Globus pallidus (tissue), 1 donor: ENCODE data around the gene JMJD1C.
A peak's percentile ranks its signal among the peaks of the same experiment; 100 is the strongest.
"Not testable (repeated sequence)": the region's sequence is repeated elsewhere in the genome, so short reads cannot be mapped to it uniquely, and the experiment has no call there.

Experiments used
- DNase-seq: peaks from one replicate; pipeline ENCODE4 v3.0.0-alpha.2; 2015; ENCODE audit warnings: low spot score

The JMJD1C gene, protein sequence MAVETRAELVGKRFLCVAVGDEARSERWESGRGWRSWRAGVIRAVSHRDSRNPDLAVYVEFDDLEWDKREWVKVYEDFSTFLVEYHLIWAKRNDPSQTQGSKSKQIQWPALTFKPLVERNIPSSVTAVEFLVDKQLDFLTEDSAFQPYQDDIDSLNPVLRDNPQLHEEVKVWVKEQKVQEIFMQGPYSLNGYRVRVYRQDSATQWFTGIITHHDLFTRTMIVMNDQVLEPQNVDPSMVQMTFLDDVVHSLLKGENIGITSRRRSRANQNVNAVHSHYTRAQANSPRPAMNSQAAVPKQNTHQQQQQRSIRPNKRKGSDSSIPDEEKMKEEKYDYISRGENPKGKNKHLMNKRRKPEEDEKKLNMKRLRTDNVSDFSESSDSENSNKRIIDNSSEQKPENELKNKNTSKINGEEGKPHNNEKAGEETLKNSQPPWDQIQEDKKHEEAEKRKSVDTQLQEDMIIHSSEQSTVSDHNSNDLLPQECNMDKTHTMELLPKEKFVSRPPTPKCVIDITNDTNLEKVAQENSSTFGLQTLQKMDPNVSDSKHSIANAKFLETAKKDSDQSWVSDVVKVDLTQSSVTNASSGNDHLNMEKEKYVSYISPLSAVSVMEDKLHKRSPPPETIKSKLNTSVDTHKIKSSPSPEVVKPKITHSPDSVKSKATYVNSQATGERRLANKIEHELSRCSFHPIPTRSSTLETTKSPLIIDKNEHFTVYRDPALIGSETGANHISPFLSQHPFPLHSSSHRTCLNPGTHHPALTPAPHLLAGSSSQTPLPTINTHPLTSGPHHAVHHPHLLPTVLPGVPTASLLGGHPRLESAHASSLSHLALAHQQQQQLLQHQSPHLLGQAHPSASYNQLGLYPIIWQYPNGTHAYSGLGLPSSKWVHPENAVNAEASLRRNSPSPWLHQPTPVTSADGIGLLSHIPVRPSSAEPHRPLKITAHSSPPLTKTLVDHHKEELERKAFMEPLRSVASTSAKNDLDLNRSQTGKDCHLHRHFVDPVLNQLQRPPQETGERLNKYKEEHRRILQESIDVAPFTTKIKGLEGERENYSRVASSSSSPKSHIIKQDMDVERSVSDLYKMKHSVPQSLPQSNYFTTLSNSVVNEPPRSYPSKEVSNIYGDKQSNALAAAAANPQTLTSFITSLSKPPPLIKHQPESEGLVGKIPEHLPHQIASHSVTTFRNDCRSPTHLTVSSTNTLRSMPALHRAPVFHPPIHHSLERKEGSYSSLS (N-terminal part only)

DNA sequence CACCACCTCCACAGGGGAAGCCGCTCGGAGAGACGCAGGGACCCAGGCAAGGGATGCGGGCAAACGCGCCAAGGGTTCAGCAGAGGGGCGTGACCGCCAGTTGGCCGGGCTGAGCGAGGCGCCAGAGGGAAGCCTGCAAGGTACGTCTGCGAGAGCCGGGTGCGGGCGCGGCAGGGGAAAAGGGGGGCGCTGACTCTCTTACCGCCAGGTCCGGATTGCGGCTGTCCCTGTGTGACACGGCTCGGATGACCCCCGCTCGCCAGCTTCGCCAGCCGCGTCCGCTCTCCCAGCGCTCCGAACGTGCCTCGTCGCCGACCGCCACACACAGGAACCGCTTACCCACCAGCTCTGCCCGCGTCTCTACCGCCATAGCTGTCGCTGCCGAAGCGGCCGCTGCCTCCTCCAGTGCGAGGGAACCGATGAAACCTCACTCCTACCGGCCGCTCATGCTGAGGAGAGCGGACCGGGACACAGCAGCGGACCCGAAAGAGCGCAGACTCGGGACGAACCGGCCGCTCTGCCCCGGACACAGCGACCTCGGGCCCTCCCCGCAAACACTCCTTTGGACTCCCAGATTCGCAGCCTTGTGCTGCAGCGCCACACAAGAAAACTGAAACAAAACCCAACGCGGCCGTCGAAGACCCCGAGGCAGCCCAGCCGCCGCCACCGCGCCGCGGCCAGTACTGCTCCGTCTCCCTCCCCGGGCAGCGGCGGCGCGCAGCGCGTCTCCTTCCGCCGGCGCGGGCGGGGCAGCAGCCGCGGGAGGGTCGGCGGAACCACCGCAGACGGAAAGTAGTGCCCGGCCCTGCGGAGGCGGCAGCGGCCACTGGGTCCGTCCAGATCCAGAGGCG, at the start of gene JMJD1C:
TSS of gene JMJD1C (minus strand) at position 685 of the 851 bp plus-strand sequence. CDS start at position 370, 315 bp downstream.
- DNase-seq = peak; percentile 68

DNA sequence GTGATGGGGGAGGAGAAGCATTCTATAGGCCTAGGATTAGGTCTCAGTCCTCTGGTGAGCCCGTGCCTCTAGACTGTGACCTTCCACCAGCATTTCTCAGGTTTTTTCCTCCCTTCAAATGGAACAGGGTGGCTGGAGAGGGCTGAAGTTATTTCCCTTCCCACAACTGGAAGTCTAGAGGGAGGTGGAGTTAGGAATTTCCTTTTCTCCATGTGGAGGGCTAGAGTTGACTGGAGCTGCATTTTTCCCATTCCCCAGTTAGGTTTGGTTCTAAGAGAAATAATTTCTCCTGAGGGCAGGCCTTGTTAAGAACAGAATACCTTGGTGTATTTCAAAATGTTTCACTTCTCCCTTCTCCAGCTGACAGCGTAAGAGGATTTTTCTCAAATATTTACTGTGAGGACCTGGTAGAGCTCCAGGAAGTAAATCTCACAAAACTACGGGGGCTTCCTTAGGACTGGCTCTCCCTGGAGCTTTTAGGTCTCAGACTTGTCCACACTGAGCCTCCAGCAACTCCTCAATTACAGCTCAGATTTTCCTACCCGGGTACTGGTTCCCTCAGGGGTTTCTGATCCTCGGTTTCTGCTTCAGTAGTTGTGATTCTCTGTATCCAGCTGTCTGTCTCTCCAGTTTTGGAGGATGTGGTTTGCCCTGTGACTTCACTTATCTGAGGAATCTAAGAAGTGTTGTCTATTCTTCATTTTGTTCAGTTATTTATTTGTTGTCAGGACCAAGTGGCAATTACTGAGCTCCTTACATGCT, 49.4 kb upstream of the JMJD1C start:
- DNase-seq = no peak

DNA sequence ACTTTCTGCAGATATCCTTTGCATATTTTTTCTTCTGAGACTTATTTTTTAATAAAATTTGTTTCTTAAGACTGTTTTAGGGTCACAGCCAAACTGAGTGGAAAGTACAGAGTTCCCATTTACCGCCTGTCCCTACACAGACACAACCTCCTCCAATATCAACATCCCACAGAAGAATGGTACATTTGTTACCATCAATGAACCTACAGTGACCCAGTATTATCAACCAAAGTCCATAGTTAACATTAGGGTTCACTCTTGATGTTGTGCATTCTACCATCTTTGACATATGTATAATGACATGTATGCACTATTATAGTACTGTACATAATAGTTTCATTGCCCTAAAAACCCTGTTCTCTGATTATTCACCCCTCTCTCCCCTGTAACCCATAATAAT, 40.8 kb upstream of the JMJD1C start:
- DNase-seq = no peak

DNA sequence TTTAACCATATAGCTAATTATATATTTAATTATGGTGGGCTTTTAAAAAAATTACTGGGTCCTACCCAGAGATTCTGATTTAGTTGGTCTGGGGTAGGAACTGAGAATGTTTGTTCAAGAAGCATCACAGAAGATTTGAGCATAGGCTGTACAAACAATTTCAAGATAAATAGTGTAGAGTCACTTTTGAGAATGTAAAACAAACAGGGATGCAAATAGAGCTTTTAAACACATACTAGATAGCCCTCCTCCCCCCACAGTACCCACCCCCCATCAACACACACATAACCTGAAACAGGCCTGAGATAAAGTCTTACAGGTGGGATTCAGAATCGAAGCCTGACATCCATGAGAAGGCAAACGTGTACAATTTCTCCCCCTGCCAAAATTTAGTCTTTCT, 39.8 kb upstream of the JMJD1C start:
- DNase-seq = no peak

DNA sequence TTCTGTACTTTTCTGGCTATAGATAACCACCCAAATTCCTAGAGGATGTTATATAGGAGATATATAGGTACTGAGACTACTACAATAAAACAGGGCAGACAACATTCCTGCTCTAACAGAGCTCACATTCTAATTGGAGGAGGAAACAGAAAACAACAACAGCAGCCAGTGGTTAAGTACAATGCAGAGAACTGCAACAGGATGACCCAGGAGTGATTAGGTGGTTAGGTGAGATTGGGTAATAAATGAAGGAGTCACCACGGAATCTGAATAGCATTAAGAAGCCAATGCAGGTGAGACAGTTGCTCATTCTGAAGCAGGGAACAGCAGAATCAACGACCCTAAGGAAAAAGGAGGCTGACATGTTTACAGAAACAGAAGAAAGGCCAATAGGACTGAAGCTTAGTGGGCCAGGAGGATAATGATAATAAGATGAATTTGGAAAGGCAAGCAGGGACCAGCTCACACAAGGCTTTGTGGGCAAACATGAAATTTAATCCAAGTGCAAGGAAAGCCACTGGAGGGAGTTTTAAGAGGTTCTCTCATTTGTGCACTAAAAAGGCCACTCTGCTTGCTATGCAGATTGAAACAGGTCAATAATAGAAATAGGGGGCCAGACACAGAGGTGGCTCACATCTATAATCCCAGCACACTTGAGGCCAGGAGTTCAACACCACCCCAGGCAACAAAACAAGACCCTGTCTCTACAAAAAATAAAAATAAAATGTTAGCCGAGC, 38.5 kb upstream of the JMJD1C start:
- DNase-seq = no peak

DNA sequence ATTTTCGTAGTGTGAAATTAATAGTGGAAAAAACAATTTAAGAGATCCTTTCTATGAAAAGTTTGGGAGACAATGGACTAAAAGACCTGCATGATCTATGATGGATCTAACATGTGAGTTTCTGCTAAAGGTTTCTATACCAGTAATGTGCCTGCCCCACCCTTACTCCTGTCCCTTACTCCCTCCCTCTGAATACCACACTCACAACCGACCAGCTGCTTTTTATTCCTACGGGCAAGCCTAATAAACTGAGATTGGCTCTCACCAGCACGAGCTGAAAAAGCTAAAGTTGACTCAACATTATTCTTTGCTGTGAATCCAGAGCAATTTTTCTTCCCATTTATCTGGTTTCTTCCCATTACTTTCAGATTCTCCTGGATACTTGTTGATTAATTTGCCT, 37.6 kb upstream of the JMJD1C start:
- DNase-seq = no peak

DNA sequence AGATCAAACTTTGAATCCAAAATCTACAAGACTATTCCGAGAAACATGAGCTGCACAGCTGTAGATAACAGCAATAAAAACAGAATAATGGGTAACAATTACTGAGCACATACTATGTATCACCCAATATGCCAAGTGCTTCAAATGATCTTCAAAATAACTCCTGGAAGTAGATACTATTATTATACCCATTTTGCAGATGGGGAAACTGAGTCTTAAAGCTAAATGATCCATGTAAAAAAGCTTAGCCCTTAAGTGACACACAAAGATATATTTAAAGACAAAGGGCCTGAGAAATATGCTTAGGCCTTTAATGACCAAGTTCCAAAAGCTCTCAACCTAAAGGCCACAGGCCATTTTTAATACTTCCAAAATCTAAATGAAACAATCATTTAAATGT, 37.1 kb upstream of the JMJD1C start:
- no peak for DNase-seq

DNA sequence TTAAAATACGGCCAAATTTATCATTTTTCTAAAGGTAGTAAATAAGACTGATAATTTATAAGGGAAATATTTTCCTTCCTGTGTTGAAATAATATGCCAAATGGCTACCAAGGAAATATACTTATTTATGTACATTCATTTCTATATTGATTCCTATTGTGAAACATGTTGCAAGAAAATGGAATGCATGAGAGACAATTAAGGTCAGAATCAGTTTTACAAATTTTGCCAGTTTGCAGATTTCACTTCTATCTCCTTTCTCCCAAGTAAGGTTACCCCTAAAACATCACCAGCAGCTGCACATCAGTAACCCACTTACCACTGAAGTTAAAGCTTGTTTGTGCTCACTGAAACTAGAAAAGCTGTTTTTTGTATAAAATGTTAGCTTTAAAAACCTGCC, 36.2 kb upstream of the JMJD1C start:
- DNase-seq = no peak

DNA sequence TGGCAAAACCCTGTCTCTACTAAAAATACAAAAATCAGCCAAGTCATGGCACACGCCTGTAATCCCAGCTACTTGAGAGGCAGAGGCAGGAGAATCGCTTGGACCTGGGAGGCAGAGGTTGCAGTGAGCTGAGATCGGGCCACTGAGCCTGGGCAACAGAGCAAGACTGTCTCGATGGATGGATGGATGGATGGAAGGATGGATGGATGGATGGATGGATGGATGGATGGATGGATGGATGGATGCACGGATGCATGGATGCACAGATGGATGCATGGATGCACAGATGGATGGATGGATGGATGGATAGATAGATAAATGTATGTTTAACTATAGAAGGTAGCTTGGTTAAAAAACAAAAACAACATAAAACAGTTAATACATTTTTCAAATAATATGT, 34.8 kb upstream of the JMJD1C start:
- DNase-seq = not testable (repeated sequence)

DNA sequence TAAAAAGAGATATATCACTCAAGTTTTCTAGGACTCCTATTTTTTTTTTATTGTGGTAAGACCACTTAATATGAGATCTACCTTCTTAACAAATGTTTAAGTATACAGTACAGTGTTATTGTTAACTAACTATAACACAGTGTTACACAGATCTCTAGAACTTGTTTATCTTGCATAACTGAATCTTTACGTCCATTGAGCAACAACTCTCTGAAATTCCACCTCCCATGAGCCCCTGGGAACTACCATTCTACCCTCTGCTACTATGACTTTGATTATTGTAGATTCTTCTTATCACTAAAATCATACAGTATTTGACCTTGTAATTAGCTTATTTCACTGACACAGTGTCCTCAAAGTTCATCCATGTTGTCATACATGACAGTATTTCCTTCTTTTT, 32.9 kb upstream of the JMJD1C start:
- no peak for DNase-seq

DNA sequence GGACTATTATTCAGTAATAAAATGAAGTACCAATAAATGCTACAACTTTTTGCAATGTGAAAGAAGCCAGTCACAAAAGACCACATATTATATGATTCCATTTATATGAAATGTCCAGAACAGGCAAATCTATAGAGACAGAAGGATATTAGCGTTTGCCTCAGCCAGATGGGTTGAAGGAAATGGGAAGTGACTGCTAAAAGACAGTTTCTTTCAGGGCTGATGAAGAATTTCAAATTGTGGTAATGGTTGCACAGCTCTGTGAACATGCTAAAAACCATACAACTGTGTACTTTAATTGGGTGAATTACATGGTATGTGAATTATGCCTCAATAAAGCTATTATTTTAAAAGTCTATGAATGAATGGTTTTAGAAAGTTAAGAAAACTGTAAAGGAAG, 31.5 kb upstream of the JMJD1C start:
- no peak for DNase-seq

DNA sequence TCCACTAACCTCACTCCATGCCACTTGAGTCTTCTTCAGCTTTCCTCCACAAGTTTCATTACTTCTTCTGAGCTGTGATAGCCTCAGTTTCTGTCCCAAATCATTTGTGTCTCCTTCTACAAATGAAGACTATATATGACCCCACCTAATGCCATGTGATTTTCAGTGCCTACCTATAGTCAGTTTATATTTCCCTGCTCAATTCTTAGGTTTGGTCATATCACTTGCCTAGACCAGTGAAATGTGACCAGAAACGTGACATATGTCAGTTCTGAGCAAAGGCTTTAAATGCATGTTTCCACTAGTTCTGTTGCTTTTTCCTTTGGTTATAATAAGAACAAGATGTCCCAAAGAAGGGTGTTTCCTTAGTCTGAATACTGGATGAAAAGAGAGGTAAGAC, 30.8 kb upstream of the JMJD1C start:
- DNase-seq = no peak

DNA sequence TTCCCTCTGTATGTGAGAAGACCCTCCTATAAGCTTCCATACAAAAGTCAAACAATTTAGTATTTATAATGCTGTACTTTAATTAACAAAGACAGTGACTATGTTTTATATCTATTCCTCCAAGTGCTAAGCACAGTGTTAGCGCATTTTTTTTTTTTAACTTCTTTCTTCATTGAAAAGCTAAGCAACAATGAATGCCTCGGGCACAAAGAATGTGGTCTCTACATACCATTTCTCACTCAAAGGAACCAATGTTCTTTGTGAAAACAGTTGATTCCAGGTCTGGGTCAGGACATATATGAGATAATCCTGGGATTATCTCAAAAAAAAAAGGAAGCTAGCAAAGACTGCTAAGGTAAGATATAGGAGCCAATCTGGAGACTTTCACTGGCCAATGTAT, 29.2 kb upstream of the JMJD1C start:
- no peak for DNase-seq

DNA sequence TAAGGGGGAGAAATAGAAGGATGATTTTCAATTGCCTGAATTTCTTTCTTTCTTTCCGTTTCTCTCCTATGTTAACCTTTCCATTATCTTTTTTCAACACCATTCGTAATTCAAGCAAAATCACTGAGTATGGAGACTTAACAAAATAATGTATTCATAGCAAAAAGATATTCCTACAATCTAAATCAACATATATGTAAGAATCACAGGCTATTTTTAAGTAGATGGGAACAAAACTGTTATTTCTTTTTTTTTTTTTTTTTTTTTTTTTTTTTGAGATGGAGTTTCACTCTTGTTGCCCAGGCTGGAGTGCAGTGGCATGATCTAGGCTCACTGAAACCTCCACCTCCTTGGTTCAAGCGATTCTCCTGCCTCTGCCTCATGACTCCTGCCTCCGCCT, 27.2 kb upstream of the JMJD1C start:
- no peak for DNase-seq

DNA sequence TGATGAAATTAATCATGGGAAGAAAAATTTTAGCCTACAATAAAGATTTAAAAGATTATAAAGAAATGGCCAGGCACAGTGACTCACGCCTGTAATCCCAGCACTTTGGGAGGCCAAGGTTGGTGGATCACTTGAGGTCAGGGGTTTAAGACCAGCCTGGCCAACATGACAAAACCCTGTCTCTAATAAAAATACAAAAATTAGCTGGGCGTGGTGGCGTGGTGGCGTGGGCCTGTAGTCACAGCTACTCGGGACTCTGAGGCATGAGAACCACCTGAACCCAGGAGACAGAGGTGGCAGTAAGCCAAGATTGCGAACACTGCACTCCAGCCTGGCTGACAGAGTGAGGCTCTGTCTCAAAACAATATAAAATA, 26.5 kb upstream of the JMJD1C start:
- DNase-seq = not testable (repeated sequence)

DNA sequence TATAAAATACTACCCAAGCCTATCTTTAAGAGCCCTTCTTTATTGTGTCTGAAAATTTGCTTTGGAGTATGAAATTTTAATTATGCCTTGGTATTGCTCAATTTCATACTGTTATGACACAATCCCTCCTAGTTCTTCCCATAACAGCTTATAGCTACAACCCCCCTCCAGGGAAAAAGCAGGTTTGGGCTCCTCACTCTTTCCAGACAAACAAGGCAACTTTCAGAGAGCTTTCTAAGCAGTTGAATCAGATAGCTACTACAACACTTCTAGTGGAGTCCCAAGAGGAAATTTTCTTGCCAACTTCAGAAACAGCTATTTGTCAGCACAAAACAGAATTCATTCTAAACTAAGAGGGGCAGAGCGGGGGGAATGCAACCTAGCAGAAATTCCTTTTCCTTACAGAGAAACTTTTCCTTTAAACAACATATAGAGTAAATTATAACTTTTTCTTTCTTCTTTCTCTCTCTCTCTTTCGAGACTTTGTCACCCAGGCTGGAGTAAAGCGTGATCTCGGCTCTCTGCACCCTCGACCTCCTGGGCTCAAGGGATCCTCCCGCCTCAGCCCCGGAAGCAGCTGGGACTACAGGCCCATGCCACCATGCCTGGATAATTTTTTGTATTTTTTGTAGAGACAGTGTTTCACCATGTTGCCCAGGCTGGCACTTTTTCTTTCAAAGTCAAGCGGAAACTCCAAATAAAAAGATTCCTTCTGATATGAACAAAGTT, 26.0 kb upstream of the JMJD1C start:
- DNase-seq = no peak

DNA sequence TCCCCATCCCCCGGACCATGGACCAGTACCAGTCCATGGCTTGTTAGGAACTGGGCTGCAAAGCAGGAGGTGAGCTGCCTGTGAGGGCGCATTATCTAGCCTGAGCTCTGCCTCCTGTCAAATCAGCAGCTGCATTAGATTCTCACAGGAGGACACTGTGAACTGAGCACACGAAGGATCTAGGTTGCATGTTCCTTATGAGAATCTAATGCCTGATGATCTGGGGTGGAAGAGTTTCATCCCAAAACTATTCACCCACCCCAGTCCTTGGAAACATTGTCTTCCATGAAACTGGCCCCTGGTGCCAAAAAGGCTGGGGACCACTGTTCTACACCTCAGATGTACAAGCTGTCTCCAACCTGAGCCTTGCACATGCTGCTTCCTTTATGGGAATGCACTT, 24.1 kb upstream of the JMJD1C start:
- no peak for DNase-seq

DNA sequence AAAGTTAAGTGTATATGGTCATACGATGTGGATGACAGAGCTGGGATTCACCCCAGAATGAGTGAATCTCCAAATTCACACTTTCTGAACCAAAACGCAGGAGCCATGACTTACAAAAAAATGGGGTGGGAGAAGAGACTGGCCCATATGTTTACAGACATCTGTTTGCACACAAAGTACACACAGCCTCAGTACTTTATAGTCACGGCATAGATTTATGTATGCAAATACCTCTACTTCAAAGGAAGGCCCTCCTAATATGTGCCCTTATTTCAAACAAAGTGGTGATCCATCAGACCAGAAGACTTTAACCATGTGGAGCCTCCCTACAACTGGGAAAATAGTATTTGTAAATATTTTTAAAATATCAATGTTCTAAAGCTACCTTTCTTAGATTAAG, 22.2 kb upstream of the JMJD1C start:
- no peak for DNase-seq

DNA sequence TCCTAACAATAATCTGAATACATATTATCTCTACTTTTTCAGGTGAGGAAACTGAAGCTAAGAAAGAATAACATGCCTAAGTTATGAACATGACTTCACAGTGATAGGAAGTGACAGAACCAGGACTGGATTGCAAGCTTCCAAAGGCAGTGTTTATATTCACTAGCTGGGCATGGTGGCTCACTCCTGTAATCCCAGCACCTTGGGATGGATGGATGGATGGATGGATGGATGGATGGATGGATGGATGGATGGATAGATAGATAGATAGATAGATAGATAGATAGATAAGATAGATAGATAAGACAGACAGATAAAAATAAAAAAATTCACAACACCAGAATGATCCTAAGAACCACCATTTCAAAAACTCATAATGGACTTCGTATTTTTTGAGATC, 18.2 kb upstream of the JMJD1C start:
- DNase-seq = no peak
